Heart left ventricle (tissue), 16 donors: ENCODE results near the gene FBXO4. TPM values are rescaled to one million over a fixed set of nuclear protein-coding genes. Genes with fewer than 3 reads are reported as not detected.

ENCODE experiments used
- ATAC-seq, 4 donors: fragments of 200-7000 bp; cut with Tn5 transposase; one replicate each; pipeline ENCODE4 v1.9.1; 2020 to 2022; ENCODE audit warnings: moderate library complexity in 4 of 4, mild to moderate bottlenecking in 3 of 4, moderate number of reproducible peaks in 1 of 4
- DNase-seq, 5 donors: peaks; one replicate each; pipeline ENCODE4 v3.0.0-alpha.2; 2020
- H3K27ac ChIP-seq, 12 donors: fragments of 200-600 bp; sonication (generic) in 4 of 12; one replicate each; pipeline versions ENCODE4 v1.5.0 to v1.8.0; 2016 to 2022; ENCODE audit warnings: mild to moderate bottlenecking in 2 of 12
- H3K27me3 ChIP-seq, 9 donors: fragments of 200-600 bp; sonication (generic) in 2 of 9; one replicate each; pipeline versions ENCODE4 v1.5.1 to v1.8.0; 2016 to 2022; ENCODE audit warnings: mild to moderate bottlenecking in 3 of 9
- H3K36me3 ChIP-seq, 9 donors: fragments of 200-600 bp; sonication (generic) in 2 of 9; one replicate each; pipeline versions ENCODE4 v1.5.0 to v1.8.0; 2018 to 2022; ENCODE audit warnings: mild to moderate bottlenecking in 2 of 9
- H3K4me1 ChIP-seq, 12 donors: fragments of 200-600 bp; sonication (generic) in 4 of 12; one replicate each; pipeline versions ENCODE4 v1.5.0 to v1.8.0; 2016 to 2022; ENCODE audit warnings: mild to moderate bottlenecking in 3 of 12
- H3K4me3 ChIP-seq, 12 donors: fragments of 200-600 bp; sonication (generic) in 4 of 12; one replicate each; pipeline versions ENCODE4 v1.5.0 to v1.8.0; 2017 to 2022; ENCODE audit warnings: mild to moderate bottlenecking in 9 of 12, moderate library complexity in 4 of 12
- H3K9me3 ChIP-seq, 12 donors: fragments of 200-600 bp; sonication (generic) in 4 of 12; one replicate each; pipeline versions ENCODE4 v1.5.0 to v1.8.0; 2016 to 2022; ENCODE audit warnings: mild to moderate bottlenecking in 1 of 12
- POLR2A ChIP-seq, 2 donors: fragments of 450-650 bp; IDR thresholded peaks; one replicate each; pipeline ENCODE4 v1.6.1; 2017; ENCODE audit warnings: antibody characterized with exemption in 2 of 2, mild to moderate bottlenecking in 2 of 2, moderate library complexity in 2 of 2
- WGBS, 4 donors: extraction: QIAGEN DNeasy Blood & Tissue Kit in 2 of 4; methylation state at CpG; one replicate each; pipeline versions ENCODE4 v1.1.5 to v1.1.7; 2013 to 2018; 5-methylcytosine and 5-hydroxymethylcytosine counted together
- intact Hi-C, 10 donors: fragments of 100-400 bp; cut with DNase I; formaldehyde crosslinking; loops; one replicate each; pipeline versions ENCODE4 v1.11.1 to v1.14.2; 2022
- polyA plus RNA-seq, 2 donors: library from polyadenylated mRNA; stranded (reverse); fragments of 200-250 nt; gene quantifications; one replicate each; pipeline ENCODE4 v1.2.3, GENCODE V29; 2013
- total RNA-seq, 9 donors: library from RNA; depleted of rRNA in 2 of 9; stranded (reverse); fragments of >200 nt in 2 of 9; fragmentation: NEBNext Ultra II Directional in 3 of 9; extraction: Animal tissue kit (Norgen Biotek cat#: 25700) in 3 of 9; gene quantifications; one replicate each; pipeline versions ENCODE4 v1.1.0 to v1.2.4, GENCODE V29; 2016 to 2023
- TF ChIP-seq, protein P1 (sequence below), 12 donors: fragments of 200-600 bp; sonication (generic) in 4 of 12; IDR thresholded peaks; one replicate each; pipeline versions ENCODE4 v1.5.0 to v1.8.0; 2018 to 2022; ENCODE audit warnings: antibody characterized with exemption in 12 of 12, mild to moderate bottlenecking in 5 of 12
- donor health status: ischemic (EF 13 %, LVEDD 7.1; RV severe dilation, severe dysfunction).
- donor health status: healthy with polysubstance abuse.
- donor health status: DM: no; HTN: yes; CAD: no.
- donor health status: DM: no; HTN: no; CAD: no.
- donor health status: ischemic (EF 25% LVEDD 6.9; RV normal size, moderate dysfunction).
- donor health status: ischemic (EF 25% LVEDD 5.7; RV mildly dilated, moderate dysfunction).
- donor health status: healthy.
- donor health status: DM: yes; HTN: yes; CAD: no.
- donor health status: ischemic (EF 35%, LVEDD 5.7; RV mildly dilated, moderate dysfunction).
- donor health status: nonischemic (EF 11% LVEDD 7.7; RV severe dilation, severe dysfunction).
- donor health status: DM: yes; HTN: yes; CAD: no.
- donor health status: PGD.
- donor health status: ischemic (EF 29% LVEDD 5.4; RV normal size, mild dysfunction).
- donor health status: nonischemic (EF 23%, LVEDD 6.1; RV moderate dilation, normal function).

FBXO4 gene
- total and polyA plus RNA-seq, 11 donors: 2.4 to 8.1 (median 3.4) TPM

DNA sequence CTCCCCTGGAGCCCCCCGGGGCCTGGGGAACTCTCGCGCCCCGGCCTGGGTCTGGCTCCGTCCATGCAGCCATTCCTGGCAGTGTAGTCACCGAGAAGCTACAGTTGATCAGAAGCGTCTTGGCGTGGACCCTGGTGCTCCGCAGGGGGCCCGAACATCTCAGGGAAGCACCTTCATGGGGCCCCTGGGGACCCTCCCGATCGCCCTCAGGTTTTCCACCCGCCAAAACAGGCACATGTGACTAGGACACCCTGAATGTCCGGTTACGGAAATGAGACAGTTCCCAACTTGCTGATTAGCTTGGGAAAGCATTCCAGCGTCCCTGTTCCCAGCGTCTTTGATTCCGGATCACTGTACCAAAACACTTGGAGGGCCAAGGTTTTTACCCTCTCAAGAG lies 472 bp downstream of the FBXO4 start:
- H3K4me1 ChIP-seq: peaks cover 0 to 25% (median 11%) of the 10 kb centered on the region in 12 donors
- peak overlapping the region; percentile 63 to 93 (median 82) for H3K4me3 ChIP-seq
- peaks cover 0 to 34% (median 21%) of the 10 kb centered on the region in 9 donors for H3K36me3 ChIP-seq
- peak overlapping the region; percentile 84 to 98 (median 96) for H3K27ac ChIP-seq
- intact Hi-C loops: loop anchor here in 6 of 10 donors (1.0 to 10.0 kb wide), 7 partner anchors 21 to 839 kb away; partner anchors contain the start of gene RIMOC1 (in 4 of the 6)
- no peak for TF ChIP-seq POLR2A (IDR thresholded peaks at IDR 0.05)
- TF ChIP-seq, protein P1, sequence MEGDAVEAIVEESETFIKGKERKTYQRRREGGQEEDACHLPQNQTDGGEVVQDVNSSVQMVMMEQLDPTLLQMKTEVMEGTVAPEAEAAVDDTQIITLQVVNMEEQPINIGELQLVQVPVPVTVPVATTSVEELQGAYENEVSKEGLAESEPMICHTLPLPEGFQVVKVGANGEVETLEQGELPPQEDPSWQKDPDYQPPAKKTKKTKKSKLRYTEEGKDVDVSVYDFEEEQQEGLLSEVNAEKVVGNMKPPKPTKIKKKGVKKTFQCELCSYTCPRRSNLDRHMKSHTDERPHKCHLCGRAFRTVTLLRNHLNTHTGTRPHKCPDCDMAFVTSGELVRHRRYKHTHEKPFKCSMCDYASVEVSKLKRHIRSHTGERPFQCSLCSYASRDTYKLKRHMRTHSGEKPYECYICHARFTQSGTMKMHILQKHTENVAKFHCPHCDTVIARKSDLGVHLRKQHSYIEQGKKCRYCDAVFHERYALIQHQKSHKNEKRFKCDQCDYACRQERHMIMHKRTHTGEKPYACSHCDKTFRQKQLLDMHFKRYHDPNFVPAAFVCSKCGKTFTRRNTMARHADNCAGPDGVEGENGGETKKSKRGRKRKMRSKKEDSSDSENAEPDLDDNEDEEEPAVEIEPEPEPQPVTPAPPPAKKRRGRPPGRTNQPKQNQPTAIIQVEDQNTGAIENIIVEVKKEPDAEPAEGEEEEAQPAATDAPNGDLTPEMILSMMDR (IDR thresholded peaks at IDR 0.05): no peak
- H3K27me3 ChIP-seq: no peaks in the 10 kb centered on the region
- WGBS, 4 donors: 1 to 7% (median 1%) methylated on average over 8 to 18 of the region's 18 CpGs
- ATAC-seq: peak in 3 of 4 donors; percentile 45 to 48 (median 45)
- peak in 3 of 5 donors; percentile 23 to 33 (median 31) for DNase-seq
- H3K9me3 ChIP-seq: no peaks in the 10 kb centered on the region

DNA sequence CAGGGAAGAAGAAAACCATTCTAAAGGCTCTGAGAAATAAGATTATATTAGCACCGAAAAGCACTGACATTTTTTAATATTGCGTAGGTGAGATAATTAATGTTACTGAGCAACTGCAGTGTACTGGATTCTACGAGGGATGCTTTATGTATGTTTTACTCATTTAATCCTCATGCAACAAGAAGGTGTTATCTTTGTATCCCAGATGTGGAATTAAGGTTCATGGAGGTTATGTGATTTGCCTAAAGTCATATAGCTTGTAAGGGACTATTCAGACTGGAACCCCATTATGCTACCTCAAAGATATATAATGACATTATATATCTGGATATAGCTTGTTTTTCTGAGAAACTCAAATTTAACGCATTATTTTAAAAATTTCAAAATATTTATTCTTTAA lies 2.5 kb downstream of the FBXO4 start:
- 94 to 97% (median 95%) methylated on average over 4 of the region's 4 CpGs for WGBS, 4 donors
- DNase-seq: no peak
- H3K9me3 ChIP-seq: no peaks in the 10 kb centered on the region
- H3K27ac ChIP-seq: no peak overlapping the region
- no peak for ATAC-seq
- H3K36me3 ChIP-seq: peaks cover 0 to 27% (median 8%) of the 10 kb centered on the region in 9 donors
- no peak overlapping the region for H3K4me3 ChIP-seq
- H3K4me1 ChIP-seq: peaks cover 0 to 21% (median 9%) of the 10 kb centered on the region in 12 donors
- intact Hi-C loops: loop anchor here in 5 of 10 donors (5.0 to 10.0 kb wide), 4 partner anchors 60 to 837 kb away; no protein-coding TSS in a partner anchor
- TF ChIP-seq POLR2A (IDR thresholded peaks at IDR 0.05): no peak
- TF ChIP-seq, protein P1 (IDR thresholded peaks at IDR 0.05): no peak
- H3K27me3 ChIP-seq: no peaks in the 10 kb centered on the region

DNA sequence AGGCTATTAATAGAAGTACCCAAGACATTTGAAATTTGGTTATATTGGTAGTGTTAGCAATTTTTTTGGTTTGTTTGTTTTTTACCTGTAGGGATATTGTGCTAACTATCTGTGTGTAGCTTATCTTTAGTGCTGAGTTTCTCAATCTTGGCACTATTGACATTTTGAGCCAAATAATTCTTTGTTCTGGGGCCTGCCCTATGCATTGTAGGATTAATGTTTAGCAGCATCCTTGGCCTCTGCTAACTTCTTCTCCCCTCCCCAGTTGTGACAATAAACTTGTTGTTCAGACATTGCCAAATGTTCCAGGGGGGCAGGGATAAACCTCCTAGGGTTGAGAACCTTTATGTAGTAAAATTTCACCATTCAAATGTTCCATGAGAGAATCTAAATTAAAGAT lies 4.0 kb downstream of the FBXO4 start:
- no peaks in the 10 kb centered on the region for H3K9me3 ChIP-seq
- H3K4me3 ChIP-seq: no peak overlapping the region
- peaks cover 0 to 38% (median 10%) of the 10 kb centered on the region in 9 donors for H3K36me3 ChIP-seq
- TF ChIP-seq, protein P1 (IDR thresholded peaks at IDR 0.05): no peak
- no peak for TF ChIP-seq POLR2A (IDR thresholded peaks at IDR 0.05)
- intact Hi-C loops: loop anchor here in 5 of 10 donors (5.0 to 10.0 kb wide), 4 partner anchors 62 to 836 kb away; no protein-coding TSS in a partner anchor
- ATAC-seq (no peak), DNase-seq (no peak)
- H3K4me1 ChIP-seq: peaks cover 0 to 19% (median 9%) of the 10 kb centered on the region in 12 donors
- H3K27ac ChIP-seq: no peak overlapping the region
- H3K27me3 ChIP-seq: no peaks in the 10 kb centered on the region

DNA sequence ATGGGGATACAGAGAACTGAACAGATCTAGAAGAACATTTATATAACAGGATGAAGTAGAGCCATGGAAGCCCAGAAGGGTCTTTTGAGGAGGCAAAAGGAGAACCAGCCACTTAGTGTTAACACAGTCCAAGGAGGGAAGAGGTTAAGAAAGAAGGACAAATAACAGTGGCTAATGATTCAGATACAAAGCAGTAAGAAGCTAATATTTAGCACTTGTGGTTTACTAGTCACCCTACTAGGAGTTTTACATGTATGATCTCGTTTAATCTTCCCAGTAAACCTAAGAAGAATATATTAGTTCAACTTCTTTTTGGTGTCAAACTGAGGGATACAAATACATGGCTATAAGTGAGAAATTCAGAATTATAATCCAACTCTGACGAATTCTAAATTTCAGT lies 7.7 kb downstream of the FBXO4 start:
- no peaks in the 10 kb centered on the region for H3K9me3 ChIP-seq
- TF ChIP-seq, protein P1 (IDR thresholded peaks at IDR 0.05): no peak
- no peak for TF ChIP-seq POLR2A (IDR thresholded peaks at IDR 0.05)
- no peak overlapping the region for H3K27ac ChIP-seq
- ATAC-seq (no peak), DNase-seq (no peak)
- H3K27me3 ChIP-seq: no peaks in the 10 kb centered on the region
- 92 to 96% (median 94%) methylated on average over 2 of the region's 2 CpGs for WGBS, 4 donors
- peaks cover 0 to 73% (median 36%) of the 10 kb centered on the region in 9 donors for H3K36me3 ChIP-seq
- H3K4me3 ChIP-seq: no peak overlapping the region
- intact Hi-C loops: no loop called here
- H3K4me1 ChIP-seq: no peaks in the 10 kb centered on the region
